GM19328 (cell line): ENCODE data around the gene TMTC1.

Experiments used
- ATAC-seq: cut with Tn5 transposase; IDR thresholded peaks from one replicate; pipeline ENCODE4 v1.9.1; 2021; ENCODE audit warnings: mild to moderate bottlenecking, moderate library complexity; ENCODE audit not compliant: unreplicated experiment

Gene TMTC1

DNA sequence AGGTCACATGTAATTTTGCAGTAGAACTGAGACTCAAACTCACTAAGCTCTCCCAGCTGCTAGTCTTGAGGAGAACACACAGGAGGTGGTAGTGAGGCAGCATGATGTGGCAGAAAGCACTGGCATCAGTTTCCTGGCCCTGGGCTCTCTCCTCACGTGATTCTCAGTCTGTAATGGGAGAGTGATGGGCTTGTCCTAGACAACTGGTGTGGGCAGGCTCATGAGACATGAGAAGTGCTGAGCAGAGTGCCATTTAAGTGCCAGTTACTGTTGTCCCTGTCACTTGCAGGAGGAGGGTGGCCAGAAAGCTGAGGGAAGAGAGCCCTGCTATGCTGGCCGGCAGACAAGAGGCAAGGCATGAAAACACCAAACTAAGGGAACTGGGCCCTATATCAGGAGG, 237.7 kb downstream of the TMTC1 start:
- ATAC-seq = no peak

GRCh38 chr12:29545102-29545467, 238.7 kb downstream of the TMTC1 start:
- no peak for ATAC-seq

DNA sequence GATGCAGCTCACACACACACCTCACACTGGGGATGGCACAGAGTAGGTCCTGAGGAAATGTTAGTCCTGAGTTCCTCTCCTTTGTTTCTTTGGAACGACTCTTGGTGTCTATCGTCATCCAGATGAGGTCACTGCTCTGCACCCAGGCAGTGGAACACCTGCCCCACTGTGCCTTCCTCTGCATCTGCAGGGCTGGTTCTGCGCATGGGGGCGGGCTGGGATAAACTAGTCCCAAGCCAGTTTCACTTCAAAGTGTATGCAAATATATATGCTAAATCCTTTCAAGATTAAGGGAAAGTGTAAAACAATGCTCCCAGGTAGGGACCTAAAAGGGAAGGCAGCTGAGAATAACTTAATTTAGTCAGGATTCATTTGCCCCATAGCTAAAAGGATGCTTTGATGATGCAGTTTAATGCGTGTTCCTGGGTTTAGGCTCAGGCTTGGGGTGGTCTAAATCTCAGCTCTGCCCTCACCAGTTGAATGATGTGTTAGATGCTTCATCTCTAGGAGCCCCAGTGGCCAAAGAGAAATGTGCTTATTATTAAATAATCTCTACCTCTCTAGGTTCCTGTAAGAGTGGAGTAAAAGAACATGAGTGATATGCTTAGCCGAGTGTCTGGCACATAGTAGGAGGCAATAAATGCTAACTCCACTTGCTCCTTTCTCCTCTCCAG, 239.2 kb downstream of the TMTC1 start:
- no peak for ATAC-seq

DNA sequence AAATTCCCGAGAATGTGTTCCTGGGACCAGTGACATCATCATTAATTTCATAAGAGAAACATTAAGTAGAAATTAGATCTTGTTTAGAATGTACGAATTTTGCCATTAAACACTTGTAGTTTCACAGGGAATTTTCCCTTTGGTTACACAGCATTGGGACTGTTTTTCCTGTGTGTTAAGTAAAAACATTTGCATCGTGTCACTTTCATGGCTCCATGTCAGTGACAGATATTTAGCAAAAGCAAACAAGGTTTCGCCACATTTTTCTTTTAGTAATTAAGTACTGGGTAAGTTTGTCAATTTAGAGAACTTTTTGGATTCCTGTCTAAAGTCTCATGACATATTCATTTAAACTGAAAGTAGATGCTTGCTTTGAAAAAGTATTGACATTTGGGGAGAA, 240.7 kb downstream of the TMTC1 start:
- no peak for ATAC-seq

DNA sequence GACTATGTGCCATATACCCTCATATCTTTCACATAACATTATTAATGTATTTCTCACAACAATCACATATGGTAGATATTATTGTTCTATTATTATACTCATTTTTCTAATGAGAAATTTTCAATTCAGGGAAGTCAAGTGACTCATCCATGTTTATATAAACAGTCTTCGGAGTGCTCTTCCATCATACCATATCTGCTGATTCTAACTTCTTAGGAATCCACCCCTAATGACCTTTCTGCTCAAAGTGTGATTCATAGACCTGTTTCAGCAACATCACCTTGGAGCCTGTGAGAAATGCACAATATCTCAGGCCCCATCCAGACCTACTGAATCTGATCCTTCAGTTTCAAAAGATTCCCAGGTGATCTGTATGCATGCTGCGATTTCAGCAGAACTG, 246.4 kb downstream of the TMTC1 start:
- ATAC-seq = no peak

GRCh38 chr12:29534935-29535334, 248.8 kb downstream of the TMTC1 start:
- ATAC-seq = no peak

GRCh38 chr12:29533815-29534489, 249.8 kb downstream of the TMTC1 start:
- no peak for ATAC-seq

DNA sequence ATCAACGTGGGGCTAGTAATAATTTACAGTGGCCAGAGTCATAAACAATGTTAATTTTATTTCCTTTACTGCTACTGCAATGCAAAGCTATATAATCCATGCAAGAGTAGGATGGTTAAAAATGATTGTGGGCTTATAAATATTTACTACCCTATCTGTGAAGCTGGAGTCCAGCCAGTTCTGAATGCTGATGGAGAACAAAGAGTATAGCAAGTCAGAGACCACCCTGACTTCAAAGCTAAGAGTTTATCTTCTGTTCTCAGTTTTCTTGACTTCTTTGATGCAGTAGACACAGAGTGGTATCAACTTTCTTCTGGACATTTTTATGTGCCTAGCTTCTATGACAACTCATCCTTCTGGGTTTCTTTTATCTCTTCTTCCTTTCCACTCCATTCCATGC, 252.3 kb downstream of the TMTC1 start:
- no peak for ATAC-seq

GRCh38 chr12:29530436-29530835, 253.3 kb downstream of the TMTC1 start:
- no peak for ATAC-seq

GRCh38 chr12:29528161-29528560, 255.6 kb downstream of the TMTC1 start:
- no peak for ATAC-seq

DNA sequence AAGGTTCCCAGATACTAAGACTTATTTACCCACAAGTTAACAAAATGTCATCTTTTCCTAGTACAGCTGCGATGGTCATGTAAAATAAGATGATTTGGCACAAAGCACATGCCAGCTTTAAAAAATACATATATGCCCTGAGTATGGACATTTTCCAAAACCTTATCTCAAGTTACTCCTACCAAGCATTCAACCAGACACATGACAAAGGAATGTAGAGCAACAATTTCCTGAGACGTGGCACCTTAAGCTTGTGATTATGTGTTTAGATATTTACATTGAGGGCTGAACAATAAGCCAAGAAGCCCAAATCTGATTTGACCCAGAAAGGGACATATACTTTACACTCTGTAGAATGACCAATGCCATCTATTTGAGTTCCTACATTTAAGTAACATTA, 261.8 kb downstream of the TMTC1 start:
- no peak for ATAC-seq

- ATAC-seq = no peak
Measured at GRCh38 chr12:29519585-29520182, 264.1 kb downstream of the TMTC1 start.

- no peak for ATAC-seq
Measured at GRCh38 chr12:29518407-29518806, 265.3 kb downstream of the TMTC1 start.

DNA sequence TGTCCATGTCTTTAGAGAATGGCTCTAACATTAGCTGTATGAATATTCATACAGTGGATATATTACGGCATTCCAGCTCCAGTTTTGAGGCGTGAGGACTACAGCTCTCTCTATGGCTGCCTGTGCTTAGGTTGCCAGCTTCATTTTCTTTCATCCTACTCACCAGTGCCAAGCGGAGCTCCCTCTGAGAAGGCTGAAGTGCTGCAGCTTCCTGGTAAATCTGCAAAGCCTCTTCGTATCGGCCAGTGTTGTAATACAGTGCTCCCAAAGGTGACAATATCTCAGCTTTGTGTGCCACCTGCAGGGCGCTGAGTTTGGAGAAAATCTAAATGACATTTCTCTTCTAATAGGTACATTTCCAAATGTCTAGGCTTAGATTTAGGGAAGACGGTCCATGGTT, 266.5 kb downstream of the TMTC1 start:
- no peak for ATAC-seq

DNA sequence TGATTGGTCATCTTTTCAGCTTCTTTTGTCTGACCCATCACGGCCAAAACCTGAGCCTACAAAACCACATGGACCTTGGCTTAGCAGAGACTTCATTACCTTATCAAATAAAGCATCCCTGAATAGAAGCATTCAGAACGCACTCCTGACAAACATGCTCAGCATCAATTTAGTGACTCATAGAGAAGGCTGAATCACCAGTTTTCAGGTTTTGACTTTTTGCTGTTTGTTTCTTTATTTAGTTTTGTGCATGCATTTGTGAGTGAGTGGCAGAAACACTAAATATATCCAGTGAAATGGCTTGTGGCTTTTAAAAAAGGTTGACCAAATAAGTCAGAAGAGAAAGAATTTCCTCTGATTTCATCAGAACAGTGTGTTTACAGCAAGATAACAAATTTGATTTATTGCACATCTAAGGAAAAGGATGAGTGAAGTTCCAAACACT, 267.3 kb downstream of the TMTC1 start:
- no peak for ATAC-seq

DNA sequence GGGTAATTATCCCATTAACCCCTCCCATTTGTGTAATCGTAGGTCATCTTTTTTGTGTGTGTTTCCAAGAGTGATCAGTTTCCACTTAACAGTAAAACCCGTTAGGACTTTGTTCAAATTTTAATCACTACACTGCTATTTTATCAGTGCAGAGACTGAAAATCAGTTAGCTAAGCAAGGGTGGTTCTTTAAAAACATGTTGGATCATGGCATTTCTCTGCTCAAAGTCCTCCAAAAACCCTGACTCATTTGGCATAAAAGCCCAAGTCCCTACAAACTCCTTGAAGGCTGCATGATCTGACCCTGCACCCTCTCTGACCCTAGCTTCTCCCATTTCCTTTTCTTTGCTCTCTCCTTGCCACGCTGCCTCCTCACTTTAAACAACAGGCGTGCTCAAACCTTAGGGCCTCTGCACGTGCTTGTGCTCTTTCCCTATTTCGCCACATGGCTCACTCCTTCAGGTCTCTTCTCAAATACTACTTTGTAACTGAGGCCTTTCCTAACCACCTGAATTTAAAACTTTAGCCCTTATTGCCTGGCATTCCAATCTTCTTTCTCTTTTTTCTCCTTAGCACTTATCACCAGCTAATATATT, 273.1 kb downstream of the TMTC1 start:
- no peak for ATAC-seq

- no peak for ATAC-seq
Measured at GRCh38 chr12:29509503-29509902, 274.2 kb downstream of the TMTC1 start.

- no peak for ATAC-seq
Measured at GRCh38 chr12:29508949-29509348, 274.8 kb downstream of the TMTC1 start.

GRCh38 chr12:29505122-29505521, 278.6 kb downstream of the TMTC1 start:
- no peak for ATAC-seq

- ATAC-seq = no peak
Measured at GRCh38 chr12:29503283-29503682, 280.5 kb downstream of the TMTC1 start.

DNA sequence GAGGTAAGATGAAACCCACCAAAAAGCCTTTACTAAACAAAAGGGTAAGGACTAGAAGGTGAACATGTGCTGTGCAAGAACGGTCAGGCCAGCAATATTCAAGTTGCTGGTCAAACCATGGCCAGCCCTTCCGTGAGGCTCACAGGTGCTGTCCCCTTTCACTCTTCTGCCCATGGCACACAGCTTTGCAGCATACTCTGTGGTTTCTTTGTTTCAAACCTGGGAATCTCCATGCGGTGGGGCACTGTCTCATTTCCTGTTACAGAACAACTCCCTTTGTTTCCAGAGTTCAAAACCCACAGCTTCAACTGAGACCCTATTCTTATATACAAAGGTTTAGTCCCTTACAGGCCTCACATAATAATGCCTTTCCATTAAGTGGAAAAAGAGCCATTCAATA, 284.5 kb downstream of the TMTC1 start:
- no peak for ATAC-seq

DNA sequence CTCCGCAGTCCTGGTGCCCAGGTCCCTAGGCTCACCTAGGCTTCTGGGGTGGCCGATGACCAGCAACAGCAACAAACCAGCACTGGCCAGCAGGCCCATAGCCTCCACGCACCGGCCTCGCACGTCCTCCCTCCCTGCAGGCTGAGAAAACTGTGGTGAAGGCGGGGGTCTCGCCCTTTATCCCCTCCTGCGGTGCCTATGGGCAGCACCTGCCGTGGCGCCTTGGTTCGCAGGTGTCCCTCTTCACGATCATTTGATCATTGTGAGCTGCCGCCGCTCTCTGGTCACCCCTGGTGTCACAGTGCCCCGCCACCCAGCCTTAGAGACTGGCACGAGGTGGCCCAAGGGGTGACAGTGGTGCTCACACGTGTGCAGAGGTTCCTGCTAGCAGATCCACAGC, 286.2 kb downstream of the TMTC1 start, which contains the start of gene OVCH1:
Gene OVCH1, minus strand, starts transcription at position 99 of the 400 bp plus-strand sequence. Its CDS starts 0 bp downstream, at position 99.
- no peak for ATAC-seq
